H1 (cell line): ENCODE measurements around the gene UVSSA. TPM values are rescaled to one million over a fixed set of nuclear protein-coding genes. Genes with fewer than 3 reads are reported as not detected.

Experiments
- ATF3 ChIP-seq: IDR thresholded peaks from 2 replicates; pipeline ENCODE4 v1.6.1; 2011; ENCODE audit warnings: low read depth, mild to moderate bottlenecking, low read length; ENCODE audit not compliant: insufficient read depth
- CHD2 ChIP-seq: IDR thresholded peaks from 2 replicates; pipeline ENCODE4 v1.6.1; 2012; ENCODE audit warnings: low read length, improper control_type of control experiment
- CREB1 ChIP-seq: IDR thresholded peaks from 2 replicates; pipeline ENCODE4 v1.6.1; 2012; ENCODE audit warnings: inconsistent platforms
- CTCF ChIP-seq, 3 experiments: IDR thresholded peaks; 1 replicate in 2 of 3; 2 replicates in 1 of 3; pipeline versions ENCODE4 v1.5.1 to v1.6.1; 2011; ENCODE audit warnings: low read length in 3 of 3, mild to moderate bottlenecking in 3 of 3, inconsistent platforms in 2 of 3, low read depth in 1 of 3, moderate library complexity in 1 of 3; ENCODE audit not compliant: insufficient read depth in 1 of 3; ENCODE audit errors: control extremely low read depth in 1 of 3
- EZH2 ChIP-seq: fragments of 200-600 bp; sonication (generic); IDR thresholded peaks from 2 replicates; pipeline ENCODE4 v1.7.1; 2012; ENCODE audit warnings: low read depth, mild to moderate bottlenecking, moderate library complexity, low read length, inconsistent platforms; ENCODE audit not compliant: severe bottlenecking
- GABPA ChIP-seq: IDR thresholded peaks from 2 replicates; pipeline ENCODE4 v1.6.1; 2011; ENCODE audit warnings: mild to moderate bottlenecking, low read length, moderate library complexity, borderline replicate concordance; ENCODE audit not compliant: insufficient read depth
- HDAC6 ChIP-seq: IDR thresholded peaks from one replicate; pipeline ENCODE4 v1.7.1; 2012; ENCODE audit warnings: low read depth, mild to moderate bottlenecking, inconsistent platforms, low read length, moderate library complexity
- KDM1A ChIP-seq: fragments of 200-600, 300-600 bp; sonication (generic); IDR thresholded peaks from 2 replicates; pipeline ENCODE4 v1.7.1; 2016; ENCODE audit warnings: mild to moderate bottlenecking, low read length, borderline replicate concordance
- KDM4A ChIP-seq: IDR thresholded peaks from one replicate; pipeline ENCODE4 v1.7.1; 2012; ENCODE audit warnings: low read depth, mild to moderate bottlenecking, moderate library complexity, low read length, inconsistent platforms; ENCODE audit not compliant: severe bottlenecking
- MAX ChIP-seq: IDR thresholded peaks from 2 replicates; pipeline ENCODE4 v1.6.1; 2012; ENCODE audit warnings: inconsistent platforms
- PHF8 ChIP-seq: fragments of 200-600 bp; sonication (generic); conservative IDR thresholded peaks from 2 replicates; pipeline ENCODE4 v1.7.1; 2012; ENCODE audit warnings: low read depth, mild to moderate bottlenecking, inconsistent platforms, low read length, moderate library complexity
- POLR2A ChIP-seq, 2 experiments: IDR thresholded peaks; 1 replicate in 1 of 2; 2 replicates in 1 of 2; pipeline ENCODE4 v1.6.1; 2011; ENCODE audit warnings: low read depth in 2 of 2, low read length in 2 of 2, mild to moderate bottlenecking in 2 of 2; ENCODE audit errors: control extremely low read depth in 1 of 2
- RBBP5 ChIP-seq: IDR thresholded peaks from 2 replicates; pipeline ENCODE4 v1.7.1; 2012; ENCODE audit warnings: low read depth, mild to moderate bottlenecking, inconsistent platforms, low read length, moderate library complexity, borderline replicate concordance
- SAP30 ChIP-seq: fragments of 300-600 bp; sonication (generic); IDR thresholded peaks from 2 replicates; pipeline ENCODE4 v1.7.1; 2012; ENCODE audit warnings: low read length, moderate library complexity, mild to moderate bottlenecking, inconsistent platforms; ENCODE audit not compliant: insufficient read depth, insufficient replicate concordance
- SP2 ChIP-seq: IDR thresholded peaks from 2 replicates; pipeline ENCODE4 v1.6.1; 2012; ENCODE audit warnings: mild to moderate bottlenecking, low read length, inconsistent platforms
- SP4 ChIP-seq: IDR thresholded peaks from 2 replicates; pipeline ENCODE4 v1.6.1; 2012; ENCODE audit warnings: low read length, inconsistent platforms
- TAF1 ChIP-seq: IDR thresholded peaks from 2 replicates; pipeline ENCODE4 v1.6.1; 2011; ENCODE audit warnings: mild to moderate bottlenecking, low read depth, low read length
- TBP ChIP-seq: IDR thresholded peaks from 2 replicates; pipeline ENCODE4 v1.6.1; 2011; ENCODE audit warnings: low read depth, low read length, improper control_type of control experiment
- TEAD4 ChIP-seq: IDR thresholded peaks from 2 replicates; pipeline ENCODE4 v1.6.1; 2012; ENCODE audit warnings: low read depth, low read length, inconsistent platforms, mixed read lengths
- polyA plus RNA-seq, 7 experiments: library from polyadenylated mRNA; depleted of rRNA in 3 of 7; stranded (reverse) in 5 of 7; unstranded in 2 of 7; fragments of >200 nt in 5 of 7; fragments of 200-250 nt in 2 of 7; gene quantifications; 1 replicate in 5 of 7; 2 replicates in 1 of 7; 4 replicates in 1 of 7; pipeline versions ENCODE4 v1.2.1 to v1.2.3, GENCODE V29; 2011 to 2013; ENCODE audit warnings: missing spikeins in 2 of 7, mixed read lengths in 2 of 7
- total RNA-seq: library from RNA; stranded (reverse); fragmentation: NEBNext Ultra II Directional; extraction: Animal tissue kit (Norgen Biotek cat#: 25700); gene quantifications from 2 replicates; pipeline ENCODE4 v1.2.1, GENCODE V29; 2021

UVSSA gene
- total and polyA plus RNA-seq, 2 of the 8 experiments (the other 6 are each of a cell fraction or from before 2014, with no cell fraction given): 14.5 to 19.4 TPM

- TF ChIP-seq TEAD4: no peak
- peak in 1 of 2 experiments; percentile 55; a peak in 2 of 3 replicates for TF ChIP-seq POLR2A (IDR thresholded peaks at IDR 0.05; ENCODE audit: control extremely low read depth in 1 of 2, low read depth in 2 of 2, low read length in 2 of 2)
- TF ChIP-seq CTCF (IDR thresholded peaks at IDR 0.05; ENCODE audit: control extremely low read depth in 1 of 3, insufficient read depth in 1 of 3, low read depth in 1 of 3, low read length in 3 of 3): no peak
- no peak for TF ChIP-seq SP2
- TF ChIP-seq RBBP5: no peak
- peak; percentile 78 for TF ChIP-seq SP4
- no peak for TF ChIP-seq KDM1A
- 0 out of 2 replicates have a peak, but pooled peaks have one; percentile 2 for TF ChIP-seq PHF8
- peak; percentile 24; the same call in 1 of the 2 replicates for TF ChIP-seq GABPA
- TF ChIP-seq MAX: peak; percentile 81
- no peak; the same call in 1 of the 2 replicates for TF ChIP-seq CREB1
- peak; percentile 62 for TF ChIP-seq TAF1
- no peak for TF ChIP-seq CHD2
- TF ChIP-seq KDM4A: no peak
- TF ChIP-seq TBP: peak; percentile 54
- peak; percentile 74 for TF ChIP-seq ATF3
- TF ChIP-seq HDAC6: no peak
- no peak for TF ChIP-seq EZH2
- TF ChIP-seq SAP30: no peak
Observed at GRCh38 chr4:1309261-1310010, 37.6 kb upstream of the UVSSA start (continued).
